HG03571 (cell line): Measurements from ENCODE around the gene TAOK1.
A peak's percentile ranks its signal among the peaks of the same experiment; 100 is the strongest.

Source experiments
- ATAC-seq: cut with Tn5 transposase; IDR thresholded peaks from one replicate; pipeline ENCODE4 v1.9.1; 2021; ENCODE audit not compliant: unreplicated experiment

Gene TAOK1

DNA sequence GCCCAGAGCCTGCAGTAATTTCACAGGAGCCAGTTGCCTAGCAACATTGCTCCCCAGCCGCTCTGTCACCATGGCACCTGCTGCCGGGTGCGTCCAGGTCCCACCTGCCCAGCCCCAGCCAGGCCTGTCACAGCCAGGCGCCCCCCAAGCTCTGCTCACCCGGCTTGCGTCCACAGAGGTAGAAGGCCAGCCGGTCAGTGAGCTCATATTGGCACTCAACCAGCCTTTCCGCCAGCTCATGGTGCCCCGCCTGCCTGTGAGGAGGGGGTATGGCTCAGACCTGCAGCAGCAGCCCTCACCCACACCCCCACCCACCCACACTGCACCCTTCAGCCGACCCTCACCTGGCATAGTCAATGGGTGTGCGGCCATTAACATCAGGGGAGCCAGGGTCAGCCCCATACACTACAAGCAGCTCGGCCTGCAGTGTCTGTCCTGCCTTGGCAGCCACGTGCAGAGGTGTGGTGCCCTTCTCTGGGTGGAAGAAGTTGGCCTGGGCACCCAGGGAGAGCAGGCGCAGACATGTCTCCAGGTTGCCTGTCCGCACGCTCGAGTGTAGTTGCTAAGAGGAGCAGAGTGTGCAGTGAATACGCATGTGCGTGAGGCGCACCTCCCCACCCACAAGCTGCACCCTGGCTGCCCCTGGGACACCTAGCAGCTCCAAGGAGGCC is 191.6 kb downstream of the TAOK1 start:
- no peak for ATAC-seq

DNA sequence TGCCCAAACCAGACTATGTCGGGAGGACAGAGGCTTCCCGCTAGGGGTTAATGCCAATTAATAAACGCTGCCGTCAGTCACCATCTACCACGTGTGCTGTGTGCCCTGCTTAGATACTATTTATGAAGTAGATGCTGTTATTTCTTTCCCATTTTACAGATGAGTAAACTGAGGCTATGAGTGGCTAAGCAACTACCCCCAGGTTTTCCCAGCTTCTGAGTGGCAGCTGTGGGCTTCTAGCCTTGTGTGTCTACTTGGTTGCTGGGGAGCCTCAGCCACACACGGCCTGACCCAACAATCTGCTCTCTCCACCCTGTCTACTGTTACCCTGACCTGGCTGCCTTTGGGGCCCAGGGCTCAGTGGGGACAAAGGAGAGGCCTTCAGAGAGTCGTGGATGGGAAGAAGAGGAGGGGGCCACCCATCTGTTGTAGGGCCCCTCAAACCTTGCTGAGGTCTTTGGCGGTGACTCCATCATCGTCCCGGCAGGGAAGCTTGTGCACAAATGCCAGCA is 192.1 kb downstream of the TAOK1 start:
- ATAC-seq: no peak

DNA sequence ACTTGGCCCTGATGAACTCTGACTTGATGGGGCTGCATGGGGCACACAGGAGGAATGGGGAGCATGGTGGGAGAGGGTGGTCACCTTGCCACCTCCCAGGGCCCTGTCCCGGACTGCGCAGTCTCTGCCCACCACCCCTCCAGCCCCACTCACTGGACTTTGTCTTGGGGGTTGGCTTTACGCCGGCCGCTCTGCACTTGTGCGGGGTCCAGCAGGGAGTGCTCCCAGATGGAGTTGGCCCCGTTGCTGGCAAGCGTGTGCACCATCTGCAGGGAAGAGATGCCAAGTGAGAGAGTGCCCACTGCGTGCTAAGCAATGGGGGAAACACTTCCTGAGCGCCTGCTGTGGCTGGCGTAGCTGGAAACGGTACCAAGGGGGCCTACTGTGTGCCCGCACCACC is 192.6 kb downstream of the TAOK1 start:
- no peak for ATAC-seq

DNA sequence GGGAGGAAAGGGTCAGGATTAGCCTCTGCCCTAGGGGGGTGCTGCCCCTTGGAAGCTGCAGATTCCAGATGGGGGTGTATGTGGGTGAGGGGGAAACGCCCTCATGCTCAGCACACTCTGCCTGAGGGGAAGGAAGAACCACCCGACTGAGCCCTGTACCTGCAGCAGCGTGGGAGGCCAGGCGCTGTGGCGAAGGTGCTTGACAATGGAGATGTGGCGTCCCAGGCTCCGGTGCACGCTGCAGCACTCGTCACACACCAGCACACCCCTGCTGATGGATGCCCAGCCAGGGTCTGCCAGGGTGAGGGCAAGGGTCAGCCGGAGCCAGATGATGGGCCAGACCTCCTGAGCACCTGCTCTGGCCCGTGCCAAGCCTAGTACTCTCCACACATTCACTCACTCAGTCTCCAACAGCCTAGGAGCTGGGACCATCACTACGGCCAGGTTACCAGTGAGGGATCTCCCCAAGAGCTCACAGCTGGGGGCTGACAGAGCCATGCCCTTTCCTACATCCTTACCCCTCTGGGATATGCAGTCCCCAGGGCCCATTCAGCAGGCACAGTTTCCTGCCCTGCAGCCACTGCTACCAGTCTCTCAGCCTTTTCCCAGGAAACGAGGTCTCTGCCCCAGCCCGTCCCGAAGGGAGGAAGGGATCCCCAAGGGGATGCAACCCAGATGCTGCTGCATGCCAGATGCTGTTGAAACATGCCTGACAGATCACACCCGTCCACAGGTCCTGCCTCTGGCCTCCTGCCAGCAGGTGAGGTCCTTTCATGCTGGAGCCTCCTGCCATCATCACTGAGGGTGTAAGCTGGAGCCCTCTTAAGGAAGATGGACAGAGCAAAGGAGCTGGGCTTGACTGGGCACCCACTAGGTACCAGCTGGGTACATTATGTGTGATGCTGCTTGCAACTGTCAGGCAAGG is 193.4 kb downstream of the TAOK1 start:
- ATAC-seq: no peak

DNA sequence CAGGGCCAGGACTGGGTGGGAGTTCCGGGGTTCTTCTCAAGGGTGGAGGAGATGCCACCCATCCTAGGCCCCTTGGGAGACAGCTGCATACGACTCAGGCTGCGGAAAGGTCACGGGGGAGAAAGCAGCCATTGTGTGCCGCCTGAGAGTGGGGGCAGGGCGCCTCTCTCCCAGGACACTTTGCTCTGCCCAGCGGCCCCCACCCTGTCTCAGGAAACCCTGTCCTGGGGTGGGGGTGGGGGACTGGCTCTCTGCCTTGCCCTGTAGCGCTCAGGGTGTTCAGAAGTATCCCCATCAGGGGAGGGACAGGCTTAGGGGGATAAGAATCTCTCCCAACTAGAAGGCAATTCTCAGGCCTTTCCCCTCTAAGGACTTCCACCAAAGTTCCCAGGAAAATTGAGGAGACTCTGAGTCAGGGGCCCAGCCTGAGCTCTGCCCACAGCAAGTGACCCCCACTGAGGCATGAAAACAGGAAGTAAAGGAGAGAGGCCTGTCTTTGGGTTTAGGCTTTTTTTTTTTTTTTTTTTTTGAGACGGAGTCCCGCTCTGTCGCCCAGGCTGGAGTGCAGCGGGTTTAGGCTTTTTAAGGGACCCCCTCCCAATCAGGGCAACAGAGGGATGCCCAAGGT is 194.4 kb downstream of the TAOK1 start:
- no peak for ATAC-seq

DNA sequence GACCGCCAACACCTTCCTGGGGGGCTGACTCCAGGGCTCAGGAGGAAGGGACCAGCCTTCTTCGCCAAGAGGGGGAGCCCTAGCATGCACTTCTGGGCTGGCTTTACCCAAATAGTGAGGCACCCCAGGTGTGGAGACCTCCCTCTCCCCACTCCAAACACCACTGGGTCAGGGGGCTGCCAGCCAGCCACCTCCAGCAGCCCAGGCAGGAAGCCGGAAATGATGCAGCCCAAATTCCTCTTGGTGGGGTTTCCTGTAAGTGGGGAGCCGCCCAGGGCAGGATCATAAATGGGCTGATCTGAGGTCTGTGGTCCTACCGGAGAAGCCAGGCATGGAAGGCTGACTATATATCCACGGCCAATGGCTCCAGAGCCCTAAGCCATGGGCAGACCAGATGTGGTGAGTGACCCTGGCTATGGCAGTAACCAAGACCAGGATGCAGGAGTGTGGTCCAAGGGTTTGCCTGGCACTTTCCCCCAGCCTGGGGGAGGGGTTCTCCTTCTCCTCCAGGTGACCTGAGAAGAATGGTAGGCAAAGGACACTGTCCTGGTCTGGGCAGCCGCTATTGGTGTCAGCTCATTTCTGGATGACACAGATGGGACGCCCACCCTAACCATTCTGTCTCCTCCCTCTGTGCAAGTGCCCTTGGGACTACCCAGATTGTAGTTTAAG is 195.1 kb downstream of the TAOK1 start:
- ATAC-seq: no peak

DNA sequence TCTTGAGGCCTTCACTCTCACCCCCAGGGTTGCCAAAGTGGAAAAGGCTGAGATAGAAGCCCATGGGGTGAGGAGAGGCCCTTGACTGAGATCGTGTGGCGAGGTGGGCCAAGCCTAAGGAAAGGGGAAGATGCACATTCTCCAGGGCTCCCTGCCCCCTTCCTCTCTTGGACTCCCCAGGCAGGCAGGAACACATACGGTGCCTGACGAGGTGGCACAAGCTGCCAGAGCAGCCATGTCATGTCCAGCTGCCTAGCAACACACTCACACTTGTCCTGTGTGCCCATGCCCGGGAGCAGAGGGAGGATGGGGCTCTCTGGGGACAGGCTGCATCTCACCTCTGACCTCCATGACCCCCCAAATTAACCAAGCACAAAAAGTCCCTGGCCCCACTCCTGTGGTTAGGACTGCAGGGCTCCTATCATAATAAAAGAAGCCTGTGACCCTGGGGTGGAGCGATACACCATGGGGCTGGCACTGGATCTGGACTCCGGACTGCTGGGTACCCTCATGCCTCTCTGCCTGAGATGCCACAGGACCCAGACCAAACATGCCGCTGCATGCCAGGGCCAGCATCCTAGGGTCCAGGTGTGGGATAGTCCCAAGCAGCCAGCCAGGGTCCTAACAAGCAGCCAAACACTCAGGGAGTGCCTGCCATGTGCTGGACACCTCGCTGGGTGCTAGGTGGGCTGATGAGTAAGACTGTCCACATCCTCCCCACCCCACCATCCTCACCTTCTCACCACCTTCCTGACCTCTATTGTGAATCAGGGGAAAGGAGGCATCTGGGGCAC is 196.7 kb downstream of the TAOK1 start:
- no peak for ATAC-seq

DNA sequence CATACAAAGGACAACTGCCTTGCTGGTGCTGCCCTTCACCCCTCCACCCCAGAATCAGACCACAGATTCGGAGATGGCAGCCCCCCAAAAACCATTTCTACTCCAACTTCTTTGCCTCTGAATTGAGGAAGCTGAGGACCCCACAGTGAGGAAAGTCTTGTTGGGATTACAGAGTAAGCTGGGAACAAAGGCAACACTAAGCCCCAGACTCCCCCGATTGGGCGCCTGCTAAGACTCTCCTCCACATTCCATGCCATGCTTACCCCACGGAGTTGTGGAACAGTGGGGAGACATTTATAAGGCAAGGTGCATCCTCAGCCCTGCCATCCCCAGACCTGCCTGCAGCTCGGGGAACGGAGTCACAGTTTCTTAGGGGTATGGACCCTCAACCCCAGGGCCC is 197.4 kb downstream of the TAOK1 start:
- no peak for ATAC-seq

DNA sequence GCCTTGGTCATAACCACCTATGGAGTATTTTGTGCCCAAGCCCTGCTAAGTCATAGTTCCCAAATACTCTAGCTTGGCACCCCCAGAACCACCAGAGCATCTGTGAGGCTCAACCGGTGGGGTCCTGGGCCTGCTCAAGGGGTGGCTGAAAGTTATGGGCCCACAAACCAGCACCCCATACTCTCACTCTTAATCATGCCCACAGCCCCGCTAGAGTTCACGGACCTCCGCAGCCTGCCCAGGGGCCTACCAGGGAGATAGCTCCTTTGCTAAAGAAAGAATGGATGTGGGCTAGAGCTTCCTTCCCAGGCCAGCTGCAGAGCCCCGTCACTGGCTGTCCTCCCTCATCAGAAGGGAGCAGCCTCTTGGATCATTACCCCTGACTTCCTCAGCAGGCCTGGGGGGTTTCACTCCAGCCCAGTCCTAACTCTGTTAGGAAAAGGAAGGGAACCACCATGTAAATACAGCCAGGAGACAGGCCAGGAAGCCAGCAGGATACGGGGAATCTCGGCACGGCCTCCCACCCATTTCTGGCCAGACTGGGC is 197.9 kb downstream of the TAOK1 start:
- ATAC-seq: no peak

DNA sequence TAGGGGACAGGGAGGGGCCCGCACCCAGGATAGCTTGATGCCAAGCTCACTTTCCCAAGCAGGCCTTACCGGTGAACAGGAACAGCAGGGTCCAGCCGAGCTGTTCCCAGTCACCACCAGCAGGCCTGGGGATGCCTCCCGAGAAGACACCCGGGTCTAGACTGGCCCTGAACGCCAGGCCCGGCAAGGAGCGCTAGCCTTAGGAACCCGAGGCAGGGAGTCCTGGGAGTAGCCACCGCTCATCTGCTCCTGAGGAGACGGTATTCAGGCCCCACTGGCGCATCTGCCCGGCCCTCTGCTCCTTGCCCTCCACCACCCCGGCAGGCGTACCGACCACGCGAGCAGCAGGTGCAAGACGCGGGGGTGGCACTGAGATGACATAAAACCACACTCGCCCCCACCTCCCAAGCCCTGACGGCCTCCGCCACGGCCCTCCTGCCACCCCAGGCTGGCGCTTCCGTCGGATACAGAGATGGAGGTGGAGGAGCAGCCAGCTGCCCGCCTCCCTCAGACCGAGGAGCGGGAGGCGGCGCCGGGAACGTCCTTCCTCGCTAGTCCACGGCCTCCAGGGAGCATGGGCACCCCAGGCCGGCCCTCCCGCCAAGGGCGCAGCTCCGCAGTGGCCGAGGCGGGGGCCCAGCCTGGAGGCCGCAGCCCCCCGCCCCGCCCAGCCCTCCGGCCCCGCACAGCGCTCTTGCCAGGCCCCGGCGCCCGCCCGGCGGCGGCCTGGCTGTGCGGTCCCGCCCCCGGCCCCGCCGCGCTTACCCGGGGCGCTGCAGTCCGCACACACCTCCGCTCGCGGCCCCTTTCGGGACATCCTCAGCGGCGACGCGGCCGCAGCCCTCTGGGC is 198.6 kb downstream of the TAOK1 start:
- ATAC-seq: peak; percentile 16

DNA sequence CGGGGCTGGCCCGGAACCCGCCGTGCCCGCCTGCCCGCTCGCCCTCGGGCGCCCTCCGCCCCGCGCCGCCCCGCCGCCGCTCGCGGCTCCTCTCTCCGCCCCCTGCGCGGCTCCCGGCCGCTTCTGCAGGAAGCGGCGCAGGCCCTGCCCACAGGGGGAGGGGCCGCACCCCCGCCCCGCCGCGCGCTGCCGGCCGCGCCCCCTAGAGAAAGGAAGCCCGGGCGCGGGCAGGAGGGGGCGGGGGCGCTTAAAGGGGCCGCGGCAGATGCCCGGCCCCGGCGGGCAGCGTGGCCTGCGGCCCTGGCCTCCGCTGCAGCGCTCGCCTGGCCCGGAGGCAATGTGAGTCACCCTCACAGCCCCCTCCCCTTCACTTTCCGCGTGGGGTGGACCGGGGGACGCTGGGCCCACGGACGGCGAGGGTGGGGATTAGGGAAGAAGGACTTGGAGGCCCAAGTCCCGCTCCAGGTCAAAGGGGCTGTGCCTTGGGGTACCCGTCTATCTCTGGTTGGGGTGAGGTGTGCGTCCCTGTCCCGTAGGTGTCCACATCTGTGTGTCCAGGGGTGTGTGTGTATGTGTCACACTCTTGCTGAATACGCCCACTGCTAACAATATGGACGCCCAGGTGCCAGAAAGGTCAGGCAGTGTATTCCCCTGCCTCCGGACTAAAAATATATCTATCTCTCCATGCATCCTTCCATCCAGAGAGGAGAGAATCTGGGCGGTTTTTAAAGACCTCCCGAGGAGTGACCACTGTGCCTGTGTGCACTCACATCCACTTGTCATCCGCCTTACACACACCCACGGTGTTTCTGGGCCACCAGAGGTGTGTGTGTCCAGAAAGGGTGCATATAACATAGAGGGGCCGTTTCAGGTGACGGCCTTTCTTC is 199.6 kb downstream of the TAOK1 start, which contains the start of gene GIT1:
GIT1 (minus strand) TSS at position 125 of the 887 bp plus-strand sequence. CDS start 270 bp downstream, outside the sequence.
- ATAC-seq: peak; percentile 38

DNA sequence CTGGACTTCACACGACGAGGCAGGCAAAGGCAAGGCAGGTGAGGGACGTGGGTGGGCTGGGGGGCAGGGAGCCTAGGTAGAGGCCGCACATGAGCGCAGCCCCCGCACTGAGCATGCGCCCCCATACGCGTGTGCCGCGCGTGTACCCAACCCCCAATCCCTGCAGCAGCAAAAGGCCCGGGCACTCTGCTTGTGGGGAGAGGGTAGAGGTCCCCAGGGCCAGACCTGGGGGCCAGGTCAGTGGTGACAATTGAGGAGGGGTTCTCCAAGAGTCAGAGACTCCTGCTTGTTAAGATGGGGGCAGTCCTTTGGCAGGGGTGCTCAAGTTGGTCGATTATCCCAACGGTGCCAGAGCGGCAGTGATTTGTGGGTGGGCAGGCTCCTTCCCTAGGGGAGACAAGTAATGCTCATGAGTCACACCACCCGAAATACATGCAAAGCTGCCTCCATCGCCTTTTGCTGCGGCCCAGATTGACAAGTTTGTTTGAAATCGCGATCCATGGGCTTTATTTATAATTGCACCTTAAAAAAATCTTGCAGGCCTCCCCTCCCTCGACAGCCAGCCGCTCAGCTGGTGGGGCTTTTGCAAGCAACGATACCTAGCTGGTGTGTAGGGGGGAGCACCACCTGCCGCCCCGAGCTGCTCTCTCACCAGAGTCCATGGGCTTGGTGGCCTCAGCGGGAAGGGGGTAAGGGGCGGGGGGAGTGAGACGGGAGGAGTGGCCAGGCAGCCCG is 200.4 kb downstream of the TAOK1 start:
- no peak for ATAC-seq

DNA sequence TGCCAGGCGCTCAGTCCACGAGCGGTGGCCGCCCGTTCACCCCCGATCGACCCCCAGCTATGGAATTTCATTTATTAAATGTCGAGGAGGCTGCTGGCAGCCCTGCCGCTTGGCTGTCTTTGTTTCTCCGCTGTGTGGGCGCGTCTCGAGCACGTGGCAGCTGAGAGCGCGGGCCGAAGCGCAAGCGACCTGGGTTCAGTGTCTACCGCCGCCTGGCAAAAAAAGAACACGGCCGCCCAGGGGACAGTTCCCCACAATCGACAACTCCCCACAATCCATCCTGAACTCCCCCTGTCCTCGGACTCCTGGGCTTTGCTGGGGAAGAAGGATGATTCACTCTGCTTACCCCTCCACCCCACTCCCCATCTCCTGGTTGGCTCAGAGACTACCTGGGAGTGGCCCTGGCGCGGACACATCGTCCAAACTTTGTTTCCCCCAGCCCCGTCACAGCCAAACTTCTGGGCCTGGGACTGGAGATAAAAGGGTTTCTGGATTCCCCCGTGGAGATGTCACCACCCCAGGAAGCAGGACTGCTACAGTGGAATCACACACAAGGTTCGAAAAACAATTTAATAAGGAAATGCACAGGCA is 201.1 kb downstream of the TAOK1 start:
- ATAC-seq: no peak

DNA sequence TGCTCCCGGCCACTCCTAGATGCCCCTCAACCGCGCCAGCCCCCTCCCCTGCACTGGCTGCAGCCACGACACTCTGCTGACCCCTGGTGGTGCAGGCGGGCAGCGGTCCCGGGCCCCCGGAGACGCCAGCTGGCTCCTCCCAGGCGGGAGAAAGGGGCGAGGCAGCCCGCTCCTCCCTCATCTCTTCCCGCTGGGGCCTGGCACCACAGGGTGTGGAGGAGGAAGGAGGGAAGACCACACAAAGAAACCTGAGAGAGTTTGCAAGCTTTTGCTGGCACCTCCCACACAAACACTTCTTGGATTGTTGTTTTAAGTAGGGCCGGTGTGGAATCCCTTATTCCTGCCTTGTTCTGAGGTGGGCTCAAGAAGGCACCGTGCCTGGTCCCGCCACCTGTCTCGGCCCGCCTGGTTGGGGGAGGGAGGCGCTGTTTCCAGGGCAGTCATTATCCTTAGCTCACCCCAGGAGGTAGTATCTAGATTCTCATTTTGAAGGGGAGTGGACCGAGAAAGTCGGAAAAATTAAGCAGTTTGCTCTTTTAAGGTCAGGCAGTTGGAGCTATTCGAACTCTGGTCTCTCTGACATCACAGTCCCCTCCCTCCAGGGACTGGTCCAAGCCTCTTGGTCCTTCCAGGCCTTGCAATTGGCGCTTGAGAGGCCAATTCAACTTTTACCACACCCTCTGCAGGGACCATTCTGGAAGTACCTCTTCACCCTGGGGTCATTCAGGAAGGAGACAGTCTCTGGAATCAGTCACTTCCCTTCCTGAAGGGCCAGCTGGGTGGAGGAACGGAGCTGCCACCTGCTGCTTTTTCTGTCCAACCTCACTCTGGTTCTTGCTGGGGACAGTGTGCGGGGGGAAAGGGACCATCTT is 201.8 kb downstream of the TAOK1 start:
- no peak for ATAC-seq

DNA sequence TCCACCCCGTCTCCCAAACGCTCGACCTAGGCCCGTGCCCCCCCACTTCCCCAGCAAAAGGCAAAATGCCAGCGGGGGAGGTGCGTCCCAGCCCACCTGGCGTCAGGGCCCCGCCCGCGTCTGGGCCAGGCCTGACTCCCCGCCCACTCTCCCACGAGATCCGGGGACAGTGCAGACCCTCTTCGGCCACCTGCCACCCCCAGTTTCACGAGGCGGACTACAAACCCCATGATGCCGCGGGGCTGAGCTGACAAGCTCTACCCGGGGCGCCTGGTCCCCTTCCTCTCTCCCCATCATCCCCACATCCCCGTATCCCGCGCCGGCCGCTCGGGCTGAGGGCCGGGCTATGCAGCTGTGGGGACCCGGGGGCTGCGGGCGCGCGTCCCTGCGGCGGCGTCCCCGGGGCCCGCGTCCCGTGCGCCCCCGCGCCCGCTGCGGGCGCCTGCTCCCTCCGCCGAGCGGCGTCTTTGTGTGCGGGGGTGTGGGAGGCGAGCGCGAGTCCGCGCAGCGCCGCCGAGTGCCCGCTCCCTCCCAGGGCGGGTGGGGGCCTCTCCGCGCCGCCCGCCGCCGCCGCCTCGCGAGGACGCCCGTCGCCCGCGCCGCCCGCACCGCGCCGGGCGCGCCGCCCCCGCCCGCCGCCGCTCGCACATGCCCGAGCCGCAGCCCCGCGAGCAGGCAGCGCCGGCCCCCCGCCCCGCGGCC is 202.8 kb downstream of the TAOK1 start, which contains the start of gene ANKRD13B:
ANKRD13B (plus strand) TSS at position 283 of the 702 bp plus-strand sequence. CDS start 490 bp downstream, outside the sequence.
- no peak for ATAC-seq
